ENCODE data around the gene BAZ2B.

DNA sequence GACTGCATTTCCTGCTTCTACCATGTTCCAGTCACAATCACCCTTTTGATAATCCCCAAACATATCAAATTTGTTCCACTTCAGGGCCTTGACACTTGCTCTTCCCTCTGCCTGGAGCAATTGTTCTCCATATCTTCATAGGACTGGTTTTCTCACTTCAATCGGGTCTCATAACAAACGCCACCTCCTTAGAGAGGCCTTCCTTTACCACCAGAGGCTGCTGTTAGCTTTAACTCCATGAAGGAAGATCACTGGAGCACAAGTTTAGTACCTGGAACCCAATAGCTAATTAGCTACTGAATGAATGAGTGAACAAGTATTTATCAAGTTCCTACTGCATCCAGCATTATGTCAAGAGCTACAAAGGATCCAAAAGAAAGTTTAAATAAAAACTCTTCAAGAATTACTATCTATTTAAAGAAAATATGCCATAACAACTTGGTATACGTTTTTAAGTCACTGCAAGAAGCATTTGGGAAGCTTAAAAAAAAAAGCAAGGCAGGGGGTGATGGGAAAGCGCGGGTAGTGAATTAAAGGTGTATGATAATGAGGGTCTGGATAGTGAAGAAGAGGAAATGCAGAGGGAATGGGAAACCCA is 58.8 kb downstream of the BAZ2B start:
- TF ChIP-seq, protein P1, sequence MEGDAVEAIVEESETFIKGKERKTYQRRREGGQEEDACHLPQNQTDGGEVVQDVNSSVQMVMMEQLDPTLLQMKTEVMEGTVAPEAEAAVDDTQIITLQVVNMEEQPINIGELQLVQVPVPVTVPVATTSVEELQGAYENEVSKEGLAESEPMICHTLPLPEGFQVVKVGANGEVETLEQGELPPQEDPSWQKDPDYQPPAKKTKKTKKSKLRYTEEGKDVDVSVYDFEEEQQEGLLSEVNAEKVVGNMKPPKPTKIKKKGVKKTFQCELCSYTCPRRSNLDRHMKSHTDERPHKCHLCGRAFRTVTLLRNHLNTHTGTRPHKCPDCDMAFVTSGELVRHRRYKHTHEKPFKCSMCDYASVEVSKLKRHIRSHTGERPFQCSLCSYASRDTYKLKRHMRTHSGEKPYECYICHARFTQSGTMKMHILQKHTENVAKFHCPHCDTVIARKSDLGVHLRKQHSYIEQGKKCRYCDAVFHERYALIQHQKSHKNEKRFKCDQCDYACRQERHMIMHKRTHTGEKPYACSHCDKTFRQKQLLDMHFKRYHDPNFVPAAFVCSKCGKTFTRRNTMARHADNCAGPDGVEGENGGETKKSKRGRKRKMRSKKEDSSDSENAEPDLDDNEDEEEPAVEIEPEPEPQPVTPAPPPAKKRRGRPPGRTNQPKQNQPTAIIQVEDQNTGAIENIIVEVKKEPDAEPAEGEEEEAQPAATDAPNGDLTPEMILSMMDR (IDR thresholded peaks at IDR 0.05): peak; percentile 39
- TF ChIP-seq TFCP2L1 (CRISPR knock-in tag; IDR thresholded peaks at IDR 0.05): no peak

Measured in A549 (cell line).